OCI-LY3 (cell line): Measurements from ENCODE around the gene AR.

Source experiments
- H2AFZ ChIP-seq: fragments of 200-600, 300-600 bp; shearing (Covaris generic); 2 replicates; pipeline ENCODE4 v1.6.0; 2014; ENCODE audit warnings: antibody characterized with exemption, low read depth, low read length
- H3K27ac ChIP-seq: fragments of 200-600, 300-600 bp; sonication (generic); 2 replicates; pipeline ENCODE4 v1.5.1; 2014; ENCODE audit warnings: mild to moderate bottlenecking, low read length, moderate library complexity, mixed read lengths
- H3K27me3 ChIP-seq: fragments of 200-600, 300-600 bp; sonication (generic); 2 replicates; pipeline ENCODE4 v1.6.1; 2014; ENCODE audit warnings: low read depth, low read length, mixed read lengths
- H3K36me3 ChIP-seq: fragments of 200-600, 300-600 bp; sonication (generic); replicated peaks from 2 replicates; pipeline ENCODE3; 2014; ENCODE audit warnings: low read depth, low read length, mixed read lengths
- H3K4me1 ChIP-seq: fragments of 300-600, 200-600 bp; sonication (generic); 2 replicates; pipeline ENCODE4 v1.6.1; 2014; ENCODE audit warnings: low read length, mixed read lengths
- H3K4me2 ChIP-seq: fragments of 200-600, 300-600 bp; sonication (generic); 2 replicates; pipeline ENCODE4 v1.6.1; 2014; ENCODE audit warnings: low read length, mixed read lengths
- H3K4me3 ChIP-seq: fragments of 300-600, 200-600 bp; sonication (generic); 2 replicates; pipeline ENCODE4 v1.5.1; 2014; ENCODE audit warnings: antibody characterized with exemption, mild to moderate bottlenecking, low read length, moderate library complexity
- H3K79me2 ChIP-seq: fragments of 300-600, 200-600 bp; shearing (Covaris generic); 2 replicates; pipeline ENCODE4 v1.6.1; 2014; ENCODE audit warnings: mild to moderate bottlenecking, low read length, mixed read lengths
- H3K9ac ChIP-seq: fragments of 300-600, 200-600 bp; shearing (Covaris generic); 2 replicates; pipeline ENCODE4 v1.6.0; 2014; ENCODE audit warnings: mild to moderate bottlenecking, low read length, moderate library complexity
- H3K9me3 ChIP-seq: fragments of 200-600, 300-600 bp; shearing (Covaris generic); 2 replicates; pipeline ENCODE4 v1.6.1; 2014; ENCODE audit warnings: low read length, mixed read lengths; ENCODE audit not compliant: insufficient read depth
- H4K20me1 ChIP-seq: fragments of 200-600, 300-600 bp; sonication (generic); 2 replicates; pipeline ENCODE4 v1.6.1; 2016; ENCODE audit warnings: low read length, mixed read lengths; ENCODE audit not compliant: insufficient read depth
- CTCF ChIP-seq: fragments of 200-600, 300-600 bp; sonication (generic); IDR thresholded peaks from 2 replicates; pipeline ENCODE4 v1.5.1; 2014; ENCODE audit warnings: antibody characterized with exemption, low read length, low read depth
- EZH2phosphoT487 ChIP-seq: fragments of 200-600 bp; shearing (Covaris generic); IDR thresholded peaks from 2 replicates; pipeline ENCODE4 v1.6.1; 2018; ENCODE audit warnings: antibody characterized with exemption, mixed run types, low read depth

The AR gene

GRCh38 chrX:67568769-67569168 lies 24.9 kb downstream of the AR start:
- Histone ChIP-seq H4K20me1 (no peaks in the 10 kb centered on the region), H3K4me2 (no peak overlapping the region), H3K79me2 (no peaks in the 10 kb centered on the region), H3K9ac (no peak overlapping the region), H3K27ac (no peak overlapping the region), H3K9me3 (no peaks in the 10 kb centered on the region), H3K27me3 (no peaks in the 10 kb centered on the region), H2AFZ (no peak overlapping the region), H3K4me1 (peaks cover 4% of the 10 kb centered on the region), H3K36me3 (no peaks in the 10 kb centered on the region), H3K4me3 (no peak overlapping the region)
- no peak for TF ChIP-seq CTCF
- TF ChIP-seq EZH2phosphoT487: no peak

GRCh38 chrX:67570839-67571238 lies 27.0 kb downstream of the AR start:
- Histone ChIP-seq H3K9ac (no peak overlapping the region), H3K9me3 (no peaks in the 10 kb centered on the region), H3K27ac (no peak overlapping the region)

GRCh38 chrX:67574696-67575095 lies 30.9 kb downstream of the AR start:
- H3K27ac ChIP-seq: no peak overlapping the region
- no peaks in the 10 kb centered on the region for H4K20me1 ChIP-seq
- H3K79me2 ChIP-seq: no peaks in the 10 kb centered on the region
- H3K36me3 ChIP-seq: no peaks in the 10 kb centered on the region
- H3K27me3 ChIP-seq: no peaks in the 10 kb centered on the region
- no peaks in the 10 kb centered on the region for H3K9me3 ChIP-seq
- H2AFZ ChIP-seq: no peak overlapping the region
- H3K4me1 ChIP-seq: no peaks in the 10 kb centered on the region
- H3K4me2 ChIP-seq: no peak overlapping the region
- TF ChIP-seq EZH2phosphoT487: no peak
- H3K9ac ChIP-seq: no peak overlapping the region
- no peak overlapping the region for H3K4me3 ChIP-seq

More at GRCh38 chrX:67570839-67571238, 27.0 kb downstream of the AR start:
- no peak overlapping the region for H2AFZ ChIP-seq
- no peaks in the 10 kb centered on the region for H3K79me2 ChIP-seq
- no peaks in the 10 kb centered on the region for H4K20me1 ChIP-seq
- H3K4me3 ChIP-seq: no peak overlapping the region
- H3K4me2 ChIP-seq: no peak overlapping the region
- no peaks in the 10 kb centered on the region for H3K27me3 ChIP-seq
- TF ChIP-seq EZH2phosphoT487 (no peak), CTCF (no peak)
- H3K4me1 ChIP-seq: no peaks in the 10 kb centered on the region
- H3K36me3 ChIP-seq: no peaks in the 10 kb centered on the region

- H3K27me3 ChIP-seq: no peaks in the 10 kb centered on the region
- no peak overlapping the region for H3K4me3 ChIP-seq
- H3K79me2 ChIP-seq: no peaks in the 10 kb centered on the region
- no peak overlapping the region for H3K9ac ChIP-seq
- no peaks in the 10 kb centered on the region for H3K36me3 ChIP-seq
- no peak for TF ChIP-seq EZH2phosphoT487
- no peak for TF ChIP-seq CTCF
- H3K27ac ChIP-seq: no peak overlapping the region
- H4K20me1 ChIP-seq: no peaks in the 10 kb centered on the region
- H2AFZ ChIP-seq: no peak overlapping the region
- H3K9me3 ChIP-seq: no peaks in the 10 kb centered on the region
- H3K4me1 ChIP-seq: no peaks in the 10 kb centered on the region
- no peak overlapping the region for H3K4me2 ChIP-seq
Observed at GRCh38 chrX:67582436-67582835, 38.6 kb downstream of the AR start.

GRCh38 chrX:67583171-67583570 lies 39.4 kb downstream of the AR start:
- Histone ChIP-seq H3K4me3 (no peak overlapping the region), H3K4me1 (no peaks in the 10 kb centered on the region), H4K20me1 (no peaks in the 10 kb centered on the region), H3K4me2 (no peak overlapping the region), H3K27me3 (no peaks in the 10 kb centered on the region), H3K36me3 (no peaks in the 10 kb centered on the region), H3K9ac (no peak overlapping the region), H3K9me3 (no peaks in the 10 kb centered on the region), H3K27ac (no peak overlapping the region), H3K79me2 (no peaks in the 10 kb centered on the region), H2AFZ (no peak overlapping the region)
- TF ChIP-seq EZH2phosphoT487: no peak
- no peak for TF ChIP-seq CTCF
